OCI-LY1 (cell line): Measurements from ENCODE around the gene MINDY4.

Source experiments
- H2AFZ ChIP-seq: fragments of 200-600 bp; sonication (generic), shearing (Covaris generic); 2 replicates; pipeline ENCODE4 v1.6.0; 2014; ENCODE audit warnings: antibody characterized with exemption, mild to moderate bottlenecking, low read length
- H3F3A ChIP-seq: fragments of 200-600 bp; sonication (generic), shearing (Covaris generic); 2 replicates; pipeline ENCODE4 v1.6.0; 2014; ENCODE audit warnings: mild to moderate bottlenecking, antibody characterized with exemption, low read length, moderate library complexity; ENCODE audit not compliant: insufficient read depth
- H3K27ac ChIP-seq: fragments of 200-600 bp; sonication (generic); 2 replicates; pipeline ENCODE4 v1.5.1; 2014; ENCODE audit warnings: low read length, mixed run types, mild to moderate bottlenecking, low read depth; ENCODE audit not compliant: poor library complexity, severe bottlenecking
- H3K27me3 ChIP-seq: fragments of 200-600 bp; sonication (generic); 2 replicates; pipeline ENCODE4 v1.6.0; 2014; ENCODE audit warnings: antibody characterized with exemption, mild to moderate bottlenecking, low read length, moderate library complexity; ENCODE audit not compliant: insufficient read depth
- H3K36me3 ChIP-seq: fragments of 200-600 bp; sonication (generic); 2 replicates; pipeline ENCODE4 v1.6.1; 2014; ENCODE audit warnings: mild to moderate bottlenecking, antibody characterized with exemption, low read length, moderate library complexity, mixed read lengths; ENCODE audit not compliant: insufficient read depth
- H3K4me1 ChIP-seq: fragments of 200-600 bp; sonication (generic); 2 replicates; pipeline ENCODE4 v1.5.1; 2014; ENCODE audit warnings: mild to moderate bottlenecking, low read length, moderate library complexity; ENCODE audit not compliant: insufficient read depth, severe bottlenecking
- H3K4me2 ChIP-seq: fragments of 200-600 bp; sonication (generic), shearing (Covaris generic); 2 replicates; pipeline ENCODE4 v1.6.1; 2014; ENCODE audit warnings: low read length
- H3K4me3 ChIP-seq: fragments of 200-600 bp; sonication (generic); 2 replicates; pipeline ENCODE4 v1.5.1; 2014; ENCODE audit warnings: low read length, low read depth, mild to moderate bottlenecking, mixed read lengths; ENCODE audit not compliant: poor library complexity, severe bottlenecking
- H3K79me2 ChIP-seq: fragments of 200-600 bp; shearing (Covaris generic); 2 replicates; pipeline ENCODE4 v1.6.1; 2016; ENCODE audit warnings: mixed run types, low read length, mixed read lengths; ENCODE audit not compliant: insufficient read depth
- H3K9ac ChIP-seq: fragments of 200-600 bp; sonication (generic), shearing (Covaris generic); 2 replicates; pipeline ENCODE4 v1.6.1; 2014; ENCODE audit warnings: mild to moderate bottlenecking, low read length, mixed read lengths
- H3K9me2 ChIP-seq: fragments of 200-600 bp; sonication (generic), shearing (Covaris generic); 2 replicates; pipeline ENCODE4 v1.6.1; 2014; ENCODE audit warnings: low read depth, mild to moderate bottlenecking, low read length, mixed read lengths
- H3K9me3 ChIP-seq: fragments of 200-600 bp; shearing (Covaris generic); 2 replicates; pipeline ENCODE4 v1.6.1; 2014; ENCODE audit warnings: low read length, mixed read lengths
- H4K20me1 ChIP-seq: fragments of 200-600 bp; sonication (generic), shearing (Covaris generic); 2 replicates; pipeline ENCODE4 v1.6.0; 2016; ENCODE audit warnings: mild to moderate bottlenecking, low read length; ENCODE audit not compliant: insufficient read depth
- CTCF ChIP-seq: fragments of 200-600 bp; sonication (generic), shearing (Covaris generic); IDR thresholded peaks from 2 replicates; pipeline ENCODE4 v1.5.1; 2017; ENCODE audit warnings: mild to moderate bottlenecking, antibody characterized with exemption, low read length, moderate library complexity, mixed read lengths
- EZH2 ChIP-seq: fragments of 200-600 bp; sonication (generic), shearing (Covaris generic); IDR thresholded peaks from 2 replicates; pipeline ENCODE4 v1.8.0; 2017; ENCODE audit warnings: borderline replicate concordance, mixed run types, mild to moderate bottlenecking, antibody characterized with exemption, low read length, moderate library complexity, mixed read lengths

MINDY4 gene

DNA sequence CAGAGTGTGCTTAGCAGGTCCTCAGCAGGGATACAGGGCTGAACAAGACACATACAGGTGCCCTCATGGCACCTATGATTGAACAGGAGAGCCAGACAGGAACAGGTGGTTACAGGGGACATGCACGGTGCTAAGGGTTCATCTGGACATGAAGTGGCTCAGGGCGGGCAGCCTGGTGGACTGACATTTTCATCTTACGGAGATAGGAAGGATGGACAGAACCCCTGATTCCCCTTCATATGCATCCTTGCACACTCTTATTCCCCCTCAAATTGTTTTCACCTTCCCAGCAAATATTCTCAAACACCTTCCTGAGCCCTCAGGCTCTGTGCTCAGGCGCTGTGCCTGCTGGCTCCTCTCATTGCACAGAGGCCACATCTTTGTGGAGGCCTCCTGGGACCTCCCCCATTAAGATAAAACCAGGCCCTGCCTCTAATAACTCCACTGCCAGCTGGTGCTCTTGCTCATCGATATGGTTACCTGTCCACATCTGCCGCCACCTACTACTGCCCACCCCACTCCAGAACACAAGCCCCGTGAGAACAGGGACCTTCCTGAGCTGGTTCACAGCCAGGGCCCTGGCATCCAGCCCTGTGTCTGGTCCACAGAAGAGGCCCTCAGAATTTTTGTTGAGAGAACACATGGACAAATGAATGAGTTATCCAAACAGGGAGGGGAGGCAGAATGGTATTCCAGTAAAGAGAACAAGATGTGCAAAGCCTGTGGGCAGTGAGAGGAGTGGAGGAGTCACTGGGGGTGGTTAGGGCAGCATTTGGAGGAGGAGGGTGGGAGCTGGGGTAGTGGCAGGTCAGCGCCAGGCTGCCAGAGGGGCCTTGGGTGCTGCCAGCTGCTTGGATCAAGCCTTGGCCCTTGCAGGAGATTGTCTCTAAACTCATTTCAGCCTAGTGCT, 71.6 kb downstream of the MINDY4 start:
- H3K4me1 ChIP-seq: no peaks in the 10 kb centered on the region
- TF ChIP-seq EZH2 (no peak), CTCF (no peak)
- no peak overlapping the region for H3K4me3 ChIP-seq
- H3F3A ChIP-seq: no peaks in the 10 kb centered on the region
- no peaks in the 10 kb centered on the region for H3K9me2 ChIP-seq
- H3K27me3 ChIP-seq: peaks cover 5% of the 10 kb centered on the region; the same call in 1 of the 2 replicates
- no peak overlapping the region for H3K9ac ChIP-seq
- no peaks in the 10 kb centered on the region for H3K36me3 ChIP-seq
- H2AFZ ChIP-seq: no peak overlapping the region
- no peaks in the 10 kb centered on the region for H3K9me3 ChIP-seq
- H3K27ac ChIP-seq: no peak overlapping the region
- H4K20me1 ChIP-seq: no peaks in the 10 kb centered on the region
- no peak overlapping the region for H3K4me2 ChIP-seq
- no peaks in the 10 kb centered on the region for H3K79me2 ChIP-seq

GRCh38 chr7:30843741-30844482, 72.7 kb downstream of the MINDY4 start:
- no peaks in the 10 kb centered on the region for H3K9me2 ChIP-seq
- H4K20me1 ChIP-seq: no peaks in the 10 kb centered on the region
- H3K36me3 ChIP-seq: no peaks in the 10 kb centered on the region
- H3K27me3 ChIP-seq: peaks cover 5% of the 10 kb centered on the region; the same call in 1 of the 2 replicates
- H3K9me3 ChIP-seq: no peaks in the 10 kb centered on the region
- H3K79me2 ChIP-seq: no peaks in the 10 kb centered on the region
- no peak overlapping the region for H2AFZ ChIP-seq
- H3K4me3 ChIP-seq: no peak overlapping the region
- H3K4me2 ChIP-seq: no peak overlapping the region
- no peak for TF ChIP-seq EZH2
- TF ChIP-seq CTCF: no peak
- no peaks in the 10 kb centered on the region for H3K4me1 ChIP-seq
- H3K9ac ChIP-seq: no peak overlapping the region
- no peak overlapping the region for H3K27ac ChIP-seq
- no peaks in the 10 kb centered on the region for H3F3A ChIP-seq

DNA sequence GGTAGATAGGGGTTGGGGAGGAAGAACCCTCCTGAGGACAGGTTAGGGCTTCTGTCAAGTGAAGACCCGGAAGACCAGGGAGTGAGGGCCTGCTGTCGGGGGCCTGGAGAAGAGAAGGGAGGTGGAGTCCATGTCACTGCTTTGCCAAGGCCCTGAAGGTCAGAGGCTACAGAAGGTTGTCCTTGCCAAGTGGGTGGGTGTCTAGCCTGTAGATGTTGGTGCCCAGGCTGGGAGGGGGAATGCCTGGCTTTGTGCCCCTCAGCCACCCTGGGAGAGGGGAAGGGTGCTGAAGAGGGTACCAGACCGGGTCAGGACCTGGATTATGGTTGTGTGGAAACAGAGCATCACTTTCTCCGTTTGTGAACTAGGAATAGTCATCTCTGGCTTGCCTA, 73.3 kb downstream of the MINDY4 start:
- TF ChIP-seq EZH2 (no peak), CTCF (no peak)
- Histone ChIP-seq H3K27me3 (peaks cover 5% of the 10 kb centered on the region; the same call in 1 of the 2 replicates), H2AFZ (no peak overlapping the region), H3K4me2 (no peak overlapping the region), H3K9me3 (no peaks in the 10 kb centered on the region), H3K27ac (no peak overlapping the region), H3F3A (no peaks in the 10 kb centered on the region), H3K36me3 (no peaks in the 10 kb centered on the region), H3K9ac (no peak overlapping the region), H4K20me1 (no peaks in the 10 kb centered on the region), H3K4me1 (no peaks in the 10 kb centered on the region), H3K4me3 (no peak overlapping the region), H3K9me2 (no peaks in the 10 kb centered on the region), H3K79me2 (no peaks in the 10 kb centered on the region)
